22Rv1 (cell line): Measurements from ENCODE around the gene C6orf120.

ENCODE experiments used
- H3K27ac ChIP-seq: fragments of 450-650 bp; 2 replicates; pipeline ENCODE4 v1.5.1; 2017
- CTCF ChIP-seq: fragments of 450-650 bp; IDR thresholded peaks from 2 replicates; pipeline ENCODE4 v1.5.1; 2017; ENCODE audit warnings: mild to moderate bottlenecking
- ZFX ChIP-seq: fragments of 450-650 bp; IDR thresholded peaks from 2 replicates; pipeline ENCODE4 v1.6.1; 2017; ENCODE audit warnings: antibody characterized with exemption, borderline replicate concordance

C6orf120 gene

DNA sequence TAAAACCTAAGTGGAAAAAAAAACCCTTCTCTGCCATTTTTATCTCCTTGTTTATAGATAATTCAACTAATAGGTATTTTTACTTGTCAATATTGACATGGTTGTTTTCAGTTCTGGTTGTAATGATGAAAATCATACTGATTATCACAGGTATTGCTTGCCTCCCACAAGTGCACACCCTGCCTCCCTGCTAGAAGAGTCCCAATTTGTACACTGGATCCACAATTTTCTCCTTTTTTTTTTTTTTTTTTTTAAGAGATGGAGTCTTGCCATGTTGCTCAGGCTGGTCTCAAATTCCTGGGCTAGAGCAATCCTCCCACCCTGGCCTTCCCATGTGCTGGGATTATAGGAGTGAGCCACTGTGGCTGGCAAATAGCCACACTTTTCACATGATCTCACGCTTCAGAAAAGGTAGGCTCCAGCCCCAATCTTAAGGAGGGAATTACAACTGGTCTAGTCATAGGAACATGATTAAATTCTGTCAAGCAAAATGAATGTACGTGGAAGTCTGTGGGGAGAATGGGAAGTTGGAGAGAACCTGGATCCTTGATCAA is 37.1 kb downstream of the C6orf120 start:
- TF ChIP-seq ZFX (no peak), CTCF (no peak)
- no peak overlapping the region for H3K27ac ChIP-seq

DNA sequence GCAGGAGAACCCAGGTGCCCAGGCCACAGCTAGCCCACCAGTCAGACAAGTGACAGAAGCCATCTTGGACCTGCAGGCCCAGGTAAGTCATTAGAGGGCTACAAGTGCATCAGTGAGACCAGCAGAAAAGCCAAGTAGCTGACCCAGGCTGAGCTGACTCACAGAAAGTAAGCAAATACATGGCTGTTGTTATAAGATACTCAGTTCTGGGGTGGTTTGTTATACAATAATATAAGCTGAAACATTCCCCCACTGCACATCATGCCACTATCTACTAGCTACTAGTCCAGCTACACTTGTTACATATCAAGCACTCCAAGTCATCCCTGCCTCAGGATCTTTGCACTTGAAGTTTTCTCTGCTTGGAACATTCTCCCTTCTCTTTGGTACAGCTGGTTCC is 39.4 kb downstream of the C6orf120 start:
- H3K27ac ChIP-seq, result no peak overlapping the region
- TF ChIP-seq CTCF (no peak), ZFX (no peak)

- H3K27ac ChIP-seq, result no peak overlapping the region
- TF ChIP-seq CTCF (no peak), ZFX (no peak)
Measured at GRCh38 chr6:169745405-169745804, 43.5 kb downstream of the C6orf120 start.

- TF ChIP-seq CTCF (no peak), ZFX (no peak)
- H3K27ac ChIP-seq, result no peak overlapping the region
Measured at GRCh38 chr6:169746556-169746955, 44.6 kb downstream of the C6orf120 start.

- H3K27ac ChIP-seq, result peak within 1 kb of the TSS; percentile 93
- TF ChIP-seq ZFX (no peak), CTCF (peak; percentile 40)
Measured at GRCh38 chr6:169751242-169752073, 49.5 kb downstream of the C6orf120 start, which contains the start of the genes DYNLT2 and ERMARD. Gene DYNLT2 (minus strand): TSS chr6:169751572. CDS start chr6:169751458, 114 bp downstream. Gene ERMARD (plus strand): TSS chr6:169751622. CDS start chr6:169751658, 36 bp downstream.

GRCh38 chr6:169752074-169752623 is 50.2 kb downstream of the C6orf120 start:
- TF ChIP-seq CTCF (no peak), ZFX (no peak)
- H3K27ac ChIP-seq, result peak overlapping the region; percentile 93
